ENCODE measurements around the gene KCNN2. TPM values are rescaled to one million over a fixed set of nuclear protein-coding genes. Genes with fewer than 3 reads are reported as not detected.

KCNN2 gene
- total RNA-seq, 1 donor from 2014 or later: 0.88 TPM

DNA sequence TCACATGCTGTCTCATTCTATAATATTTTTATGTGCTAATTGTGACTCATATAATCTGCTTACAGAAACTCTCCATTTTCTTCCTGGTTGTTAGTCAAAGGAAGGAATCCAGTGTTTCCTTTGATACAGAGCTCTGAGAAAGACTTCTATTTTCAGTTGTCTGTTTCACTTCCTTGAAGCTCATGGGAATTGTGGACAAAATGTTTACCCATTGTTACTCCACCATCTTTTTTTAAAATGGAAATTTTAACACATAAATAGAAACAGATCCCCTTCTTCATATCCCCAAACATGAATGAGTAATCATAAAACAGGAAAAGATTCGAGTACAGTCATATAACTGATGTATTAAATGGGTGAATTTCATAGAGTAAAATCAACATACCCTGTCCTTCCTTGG lies 42.0 kb upstream of the KCNN2 start:
- DNase-seq (ENCODE audit: low read depth): no peak
- H3K4me3 ChIP-seq (ENCODE audit: low read depth, low read length): no peak overlapping the region
- no peaks in the 10 kb centered on the region for H3K36me3 ChIP-seq (ENCODE audit: control insufficient read depth, insufficient read depth, low read length)
- TF ChIP-seq, protein P1, sequence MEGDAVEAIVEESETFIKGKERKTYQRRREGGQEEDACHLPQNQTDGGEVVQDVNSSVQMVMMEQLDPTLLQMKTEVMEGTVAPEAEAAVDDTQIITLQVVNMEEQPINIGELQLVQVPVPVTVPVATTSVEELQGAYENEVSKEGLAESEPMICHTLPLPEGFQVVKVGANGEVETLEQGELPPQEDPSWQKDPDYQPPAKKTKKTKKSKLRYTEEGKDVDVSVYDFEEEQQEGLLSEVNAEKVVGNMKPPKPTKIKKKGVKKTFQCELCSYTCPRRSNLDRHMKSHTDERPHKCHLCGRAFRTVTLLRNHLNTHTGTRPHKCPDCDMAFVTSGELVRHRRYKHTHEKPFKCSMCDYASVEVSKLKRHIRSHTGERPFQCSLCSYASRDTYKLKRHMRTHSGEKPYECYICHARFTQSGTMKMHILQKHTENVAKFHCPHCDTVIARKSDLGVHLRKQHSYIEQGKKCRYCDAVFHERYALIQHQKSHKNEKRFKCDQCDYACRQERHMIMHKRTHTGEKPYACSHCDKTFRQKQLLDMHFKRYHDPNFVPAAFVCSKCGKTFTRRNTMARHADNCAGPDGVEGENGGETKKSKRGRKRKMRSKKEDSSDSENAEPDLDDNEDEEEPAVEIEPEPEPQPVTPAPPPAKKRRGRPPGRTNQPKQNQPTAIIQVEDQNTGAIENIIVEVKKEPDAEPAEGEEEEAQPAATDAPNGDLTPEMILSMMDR (IDR thresholded peaks at IDR 0.05; ENCODE audit: insufficient read depth, low read length, poor library complexity, severe bottlenecking): no peak
- no peaks in the 10 kb centered on the region for H3K27me3 ChIP-seq (ENCODE audit: control insufficient read depth, insufficient read depth, low read length)

DNA sequence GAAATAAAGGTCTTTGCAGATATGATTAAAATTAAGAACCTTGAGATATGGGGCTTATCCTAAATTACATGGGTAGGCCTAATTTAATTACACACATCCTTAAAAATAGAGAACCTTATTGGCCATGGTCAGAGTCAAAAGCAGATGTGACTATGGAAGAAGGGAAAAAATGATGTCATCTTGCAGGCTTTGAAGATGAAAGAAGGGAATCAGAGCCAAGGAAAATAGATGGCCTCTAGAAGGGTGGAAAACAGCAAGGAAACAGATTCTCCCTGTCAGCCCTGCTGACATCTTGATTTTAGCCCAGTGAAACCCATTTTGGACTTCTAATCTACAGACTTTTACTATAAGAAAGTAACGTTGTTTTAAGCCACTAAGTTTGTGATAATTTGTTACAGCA lies 37.6 kb upstream of the KCNN2 start:
- H3K27me3 ChIP-seq (ENCODE audit: control insufficient read depth, insufficient read depth, low read length): no peaks in the 10 kb centered on the region
- H3K4me3 ChIP-seq (ENCODE audit: low read depth, low read length): no peak overlapping the region
- no peaks in the 10 kb centered on the region for H3K36me3 ChIP-seq (ENCODE audit: control insufficient read depth, insufficient read depth, low read length)
- DNase-seq (ENCODE audit: low read depth): no peak
- TF ChIP-seq, protein P1 (IDR thresholded peaks at IDR 0.05; ENCODE audit: insufficient read depth, low read length, poor library complexity, severe bottlenecking): no peak

- peak; percentile 14 for DNase-seq (ENCODE audit: low read depth)
- TF ChIP-seq, protein P1 (IDR thresholded peaks at IDR 0.05; ENCODE audit: insufficient read depth, low read length, poor library complexity, severe bottlenecking): no peak
- Histone ChIP-seq H3K36me3 (ENCODE audit: control insufficient read depth, insufficient read depth, low read length) (no peaks in the 10 kb centered on the region), H3K4me3 (ENCODE audit: low read depth, low read length) (no peak overlapping the region), H3K27me3 (ENCODE audit: control insufficient read depth, insufficient read depth, low read length) (no peaks in the 10 kb centered on the region)
Observed at GRCh38 chr5:114325541-114325940, 36.3 kb upstream of the KCNN2 start.

DNA sequence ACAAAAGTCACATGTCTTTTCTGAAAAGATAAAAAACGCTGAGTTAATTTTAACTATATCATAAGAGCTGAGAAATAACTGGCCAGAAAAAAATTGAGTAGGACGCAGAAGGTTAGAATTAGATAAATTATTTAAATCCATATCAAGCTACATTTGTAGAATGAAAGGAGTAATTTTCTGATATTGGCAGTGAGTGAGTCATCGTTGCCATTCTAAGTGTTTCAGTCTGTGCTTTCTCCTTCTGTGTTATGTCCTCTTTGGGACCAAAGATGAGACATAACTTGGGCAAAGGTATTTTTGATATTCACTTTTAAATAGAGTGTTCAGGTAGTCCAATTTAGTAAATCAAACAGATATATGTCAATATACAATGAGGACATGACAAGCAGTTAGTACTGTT lies 34.4 kb upstream of the KCNN2 start:
- DNase-seq (ENCODE audit: low read depth): no peak
- no peaks in the 10 kb centered on the region for H3K36me3 ChIP-seq (ENCODE audit: control insufficient read depth, insufficient read depth, low read length)
- no peak overlapping the region for H3K4me3 ChIP-seq (ENCODE audit: low read depth, low read length)
- TF ChIP-seq, protein P1 (IDR thresholded peaks at IDR 0.05; ENCODE audit: insufficient read depth, low read length, poor library complexity, severe bottlenecking): no peak
- no peaks in the 10 kb centered on the region for H3K27me3 ChIP-seq (ENCODE audit: control insufficient read depth, insufficient read depth, low read length)

DNA sequence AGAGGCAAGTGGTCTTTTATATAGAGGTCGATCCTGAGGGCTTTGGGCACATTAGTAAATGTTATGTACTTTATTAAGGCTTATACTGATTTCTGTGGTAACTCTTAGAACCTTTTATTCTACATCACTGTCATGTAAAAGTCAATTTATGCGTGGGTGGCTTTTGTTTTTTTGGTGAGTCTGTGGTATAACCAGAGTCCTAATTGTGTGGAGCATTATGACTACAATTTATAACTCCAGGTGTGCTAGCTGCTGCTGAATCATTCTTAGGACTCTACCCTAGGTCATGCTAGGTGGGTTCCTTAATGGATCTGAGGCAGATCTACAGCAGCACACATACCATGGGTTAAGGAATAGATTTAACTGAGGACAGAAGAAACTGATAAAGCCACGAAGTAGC lies 33.9 kb upstream of the KCNN2 start:
- H3K27me3 ChIP-seq (ENCODE audit: control insufficient read depth, insufficient read depth, low read length): no peaks in the 10 kb centered on the region
- TF ChIP-seq, protein P1 (IDR thresholded peaks at IDR 0.05; ENCODE audit: insufficient read depth, low read length, poor library complexity, severe bottlenecking): no peak
- DNase-seq (ENCODE audit: low read depth): no peak

DNA sequence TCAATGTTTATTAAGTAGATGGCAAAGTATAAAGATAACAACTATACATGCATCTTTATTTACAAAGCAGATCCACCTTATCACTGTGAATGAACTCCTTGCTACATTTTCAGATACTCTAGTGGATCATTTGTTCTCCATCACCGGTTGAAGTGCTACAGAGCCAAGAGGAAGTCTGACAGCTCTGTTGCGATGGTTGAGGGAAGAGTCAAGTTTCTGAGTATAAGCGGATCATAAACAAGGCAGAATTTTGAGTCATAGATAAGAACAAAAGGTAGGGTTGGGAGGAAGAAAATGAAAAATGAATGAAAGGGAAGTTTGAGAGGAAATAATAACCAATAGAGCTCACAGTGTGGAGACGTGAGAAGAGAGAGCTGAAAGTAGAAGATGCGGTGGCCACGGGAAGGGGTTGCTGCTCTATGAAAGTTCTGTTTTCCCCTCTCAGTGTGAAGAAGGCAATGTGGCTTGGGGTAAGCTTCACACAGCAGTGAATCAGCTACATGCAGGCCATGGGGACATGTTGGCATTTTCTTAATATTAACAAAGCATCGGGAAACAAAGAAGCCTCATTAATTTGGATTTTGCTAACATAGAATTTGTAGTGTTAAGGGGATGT lies 30.8 kb upstream of the KCNN2 start:
- no peak overlapping the region for H3K4me3 ChIP-seq (ENCODE audit: low read depth, low read length)
- H3K36me3 ChIP-seq (ENCODE audit: control insufficient read depth, insufficient read depth, low read length): no peaks in the 10 kb centered on the region
- no peak for DNase-seq (ENCODE audit: low read depth)
- TF ChIP-seq, protein P1 (IDR thresholded peaks at IDR 0.05; ENCODE audit: insufficient read depth, low read length, poor library complexity, severe bottlenecking): no peak
- H3K27me3 ChIP-seq (ENCODE audit: control insufficient read depth, insufficient read depth, low read length): no peaks in the 10 kb centered on the region

More for the DNA sequence above, 33.9 kb upstream of the KCNN2 start:
- no peaks in the 10 kb centered on the region for H3K36me3 ChIP-seq (ENCODE audit: control insufficient read depth, insufficient read depth, low read length)
- H3K4me3 ChIP-seq (ENCODE audit: low read depth, low read length): no peak overlapping the region
